ENCODE data around the gene KIAA0930. TPM values are rescaled to one million over a fixed set of nuclear protein-coding genes. Genes with fewer than 3 reads are reported as not detected.

KIAA0930 gene
- total and polyA plus RNA-seq, 2 experiments from 2014 or later = 15.0 to 78.6 TPM

- TF ChIP-seq CTCF (conservative IDR thresholded peaks at IDR 0.05; ENCODE audit: low read depth in 2 of 2) (no peak), ZNF114 (CRISPR knock-in tag; IDR thresholded peaks at IDR 0.05) (no peak), EZH2 (IDR thresholded peaks at IDR 0.05; ENCODE audit: low read depth, unreplicated experiment) (no peak), EZH2phosphoT487 (IDR thresholded peaks at IDR 0.05; ENCODE audit: unreplicated experiment) (no peak), CREB1 (CRISPR knock-in tag; IDR thresholded peaks at IDR 0.05; ENCODE audit: low read depth) (no peak)
Measured at GRCh38 chr22:45281010-45281409, 40.3 kb upstream of the KIAA0930 start (continued).

GRCh38 chr22:45280587-45280980 lies 39.9 kb upstream of the KIAA0930 start:
- Histone ChIP-seq H3K4me3 (no peak overlapping the region), H3K79me2 (replicated peaks; ENCODE audit: insufficient read depth) (no peaks in the 10 kb centered on the region), H3K36me3 (ENCODE audit: insufficient read depth) (no peaks in the 10 kb centered on the region), H3F3A (replicated peaks; ENCODE audit: low read depth) (no peaks in the 10 kb centered on the region), H3K4me1 (ENCODE audit: insufficient read depth) (no peaks in the 10 kb centered on the region), H3K9me2 (ENCODE audit: insufficient read depth) (no peaks in the 10 kb centered on the region), H3K27ac (ENCODE audit: low read depth) (no peak overlapping the region), H2AFZ (no peak overlapping the region), H3K27me3 (ENCODE audit: insufficient read depth) (peaks cover 11% of the 10 kb centered on the region), H4K20me1 (replicated peaks; ENCODE audit: insufficient read depth) (no peaks in the 10 kb centered on the region), H3K4me2 (no peak overlapping the region)
- Mint-ChIP-seq H3K27me3 (ENCODE audit: insufficient read depth, low read depth, poor library complexity) (peaks cover 21% of the 10 kb centered on the region), H3K4me1 (peaks cover 3% of the 10 kb centered on the region), H3K4me3 (no peak overlapping the region), H3K9me3 (no peaks in the 10 kb centered on the region), H3K27ac (no peak overlapping the region), H3K36me3 (ENCODE audit: low read depth) (no peaks in the 10 kb centered on the region)
- ATAC-seq (no peak), DNase-seq (ENCODE audit: low spot score) (no peak)
- TF ChIP-seq NANOG (IDR thresholded peaks at IDR 0.05; ENCODE audit: borderline replicate concordance) (no peak), EZH2 (IDR thresholded peaks at IDR 0.05; ENCODE audit: low read depth, unreplicated experiment) (no peak), ZNF114 (CRISPR knock-in tag; IDR thresholded peaks at IDR 0.05) (no peak), REST (IDR thresholded peaks at IDR 0.05; ENCODE audit: unreplicated experiment) (no peak), ETS1 (IDR thresholded peaks at IDR 0.05) (no peak), ZNF462 (CRISPR knock-in tag; IDR thresholded peaks at IDR 0.05) (no peak), CTCF (conservative IDR thresholded peaks at IDR 0.05; ENCODE audit: low read depth in 2 of 2) (no peak), ZNF331 (CRISPR knock-in tag; IDR thresholded peaks at IDR 0.05; ENCODE audit: low read depth) (no peak)

Data from GM23338 (cell line).